Peyer's patch (tissue), 4 donors: ENCODE data around the gene SLC9B1.

Experiments
- CTCF ChIP-seq, 6 experiments: fragments of 450-650 bp in 4 of 6; fragments of 200-600 bp in 2 of 6; sonication (generic) in 1 of 6; IDR thresholded peaks; one replicate each; pipeline ENCODE4 v1.5.1; 2017 to 2019; ENCODE audit warnings: antibody characterized with exemption in 6 of 6, mild to moderate bottlenecking in 3 of 6, moderate library complexity in 1 of 6
- POLR2A ChIP-seq, 2 donors: fragments of 450-650 bp; IDR thresholded peaks; one replicate each; pipeline ENCODE4 v1.5.1; 2017; ENCODE audit warnings: antibody characterized with exemption in 2 of 2, mild to moderate bottlenecking in 2 of 2, moderate library complexity in 2 of 2

- TF ChIP-seq CTCF (IDR thresholded peaks at IDR 0.05), result no peak
- no peak for TF ChIP-seq POLR2A (IDR thresholded peaks at IDR 0.05)
Observed at GRCh38 chr4:102878901-102879300, 140.6 kb downstream of the SLC9B1 start.
